HG02943 (cell line): ENCODE data around the gene ELOVL4.

ENCODE experiments used
- ATAC-seq: cut with Tn5 transposase; IDR thresholded peaks from one replicate; pipeline ENCODE4 v1.9.1; 2021; ENCODE audit warnings: mild to moderate bottlenecking, low read depth, moderate library complexity; ENCODE audit not compliant: unreplicated experiment

Gene ELOVL4

DNA sequence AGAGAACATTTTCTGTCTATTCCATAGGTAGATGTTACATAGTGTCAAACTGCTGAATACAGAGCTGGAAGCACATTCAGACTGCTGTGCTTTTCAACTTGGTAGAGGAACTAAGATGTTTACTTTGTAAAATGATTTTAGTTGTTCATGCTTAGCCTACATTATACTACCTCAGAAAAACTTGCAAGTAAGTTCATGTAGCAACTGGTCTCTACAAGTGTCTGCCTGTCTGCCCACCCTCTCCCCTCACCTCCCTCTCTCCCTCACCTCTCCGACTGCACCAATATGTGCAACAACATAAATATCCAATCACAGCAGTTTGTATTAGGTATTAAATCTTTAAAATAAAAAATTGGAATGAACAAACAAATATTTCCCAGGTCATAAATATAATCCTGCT, 25.3 kb downstream of the ELOVL4 start:
- no peak for ATAC-seq

DNA sequence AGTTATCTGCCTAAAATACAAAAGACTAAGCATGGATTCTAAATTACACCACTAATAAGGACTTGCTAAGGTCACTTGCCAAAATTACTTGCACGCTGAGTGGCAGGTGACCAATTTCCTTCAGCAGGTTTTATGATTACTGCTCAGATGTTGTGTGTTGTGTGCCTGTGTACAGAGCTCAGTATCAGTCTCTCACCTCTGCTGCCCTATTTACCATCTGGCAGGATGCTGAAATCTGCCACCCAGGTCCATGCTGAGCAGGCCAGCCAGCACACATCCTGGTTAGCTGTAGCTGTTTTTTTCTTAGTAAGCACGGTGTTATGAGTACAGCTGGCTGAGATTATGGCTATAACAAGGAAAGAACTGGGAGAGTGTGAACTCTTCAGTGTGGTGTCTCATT, 34.0 kb downstream of the ELOVL4 start:
- ATAC-seq, result no peak

DNA sequence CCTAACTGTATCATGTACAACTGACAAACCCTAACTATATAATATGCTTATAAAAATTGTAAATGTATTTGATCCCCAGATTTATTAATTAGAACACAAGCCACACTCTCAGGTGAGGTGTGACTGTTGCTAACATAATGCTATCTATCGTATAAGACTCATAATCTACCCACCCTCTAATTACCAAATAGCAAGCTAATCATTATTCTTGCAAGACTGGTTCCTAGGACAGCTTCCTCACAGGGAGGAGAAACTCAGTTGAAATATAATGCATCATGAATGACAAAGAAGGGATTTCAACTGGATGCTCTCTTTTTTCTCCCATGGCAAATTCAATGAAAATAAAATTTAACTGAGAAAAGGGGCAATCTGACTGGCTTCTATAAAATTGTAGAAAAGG, 35.4 kb downstream of the ELOVL4 start:
- no peak for ATAC-seq

DNA sequence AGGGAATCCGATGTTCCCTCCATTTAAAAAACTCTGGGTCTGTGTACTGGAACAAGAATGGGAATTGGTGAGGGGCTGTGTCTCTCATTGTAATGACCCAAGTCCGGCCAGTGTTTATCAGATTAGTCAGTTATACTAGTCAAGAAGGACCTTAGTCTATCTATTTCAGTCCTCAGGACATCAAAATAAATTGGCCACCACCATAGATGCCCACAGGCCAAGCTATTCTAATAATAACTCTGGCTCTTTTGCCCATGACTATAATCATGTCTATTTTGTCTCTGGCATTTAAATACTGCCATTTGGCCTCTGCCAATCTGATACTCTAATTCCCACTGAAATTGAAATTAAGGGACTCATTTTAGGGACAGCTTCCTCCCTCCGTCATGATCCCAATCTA, 37.8 kb downstream of the ELOVL4 start:
- ATAC-seq, result no peak

DNA sequence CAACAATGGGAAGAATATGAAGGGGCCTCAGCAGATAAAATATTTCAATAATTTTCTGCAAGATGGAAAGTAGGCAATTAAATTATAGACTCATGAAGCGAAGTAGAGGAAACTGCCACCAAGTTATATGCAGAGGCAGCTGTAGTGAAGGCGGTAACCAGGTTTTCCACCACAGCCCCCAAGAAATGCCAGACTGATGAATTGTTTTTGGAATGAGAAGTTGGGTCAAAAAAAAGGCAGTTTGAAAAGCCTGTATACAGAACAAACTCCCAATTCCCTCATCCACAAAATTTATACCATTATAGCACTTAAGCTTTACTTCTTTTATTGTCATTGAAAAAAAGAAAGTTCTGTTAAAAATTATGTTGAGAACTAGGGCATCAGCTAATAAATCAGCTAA, 45.3 kb downstream of the ELOVL4 start:
- ATAC-seq, result no peak

DNA sequence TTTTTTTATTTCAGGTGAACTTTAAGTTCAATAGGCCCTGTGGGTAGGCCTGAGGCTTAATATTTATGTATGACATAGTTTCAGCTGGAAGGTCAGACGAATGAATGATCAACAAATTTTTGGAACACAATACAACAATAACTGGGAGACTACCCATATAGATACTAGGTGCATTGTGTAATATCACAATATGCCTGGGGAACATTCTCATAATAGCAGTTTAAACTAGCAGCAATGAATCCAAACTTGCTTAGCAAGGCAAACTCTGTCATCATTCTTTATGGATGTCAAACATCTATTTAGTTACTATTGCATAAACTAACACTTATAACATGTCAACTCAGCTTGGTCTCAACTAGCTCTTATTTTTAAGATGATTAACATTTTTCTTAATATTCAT, 49.3 kb downstream of the ELOVL4 start:
- no peak for ATAC-seq

DNA sequence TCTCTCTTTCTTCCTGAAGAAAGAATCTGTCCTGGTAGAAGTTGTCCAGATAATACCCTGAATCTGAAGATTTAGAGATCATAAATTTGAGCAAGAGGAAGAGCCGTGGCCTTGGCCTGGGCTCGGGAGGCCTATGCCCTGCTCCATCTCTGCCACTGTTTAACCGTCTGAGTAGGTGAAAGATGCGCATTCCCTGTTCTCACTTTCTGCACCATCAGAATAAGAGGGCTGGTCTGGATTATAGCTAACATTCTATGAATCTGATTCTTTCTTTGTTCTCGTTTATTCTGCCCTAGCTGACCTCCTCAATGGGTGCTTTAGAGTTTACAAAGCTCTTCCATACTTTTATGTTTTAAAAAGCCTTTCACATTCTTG, 51.3 kb downstream of the ELOVL4 start:
- no peak for ATAC-seq

DNA sequence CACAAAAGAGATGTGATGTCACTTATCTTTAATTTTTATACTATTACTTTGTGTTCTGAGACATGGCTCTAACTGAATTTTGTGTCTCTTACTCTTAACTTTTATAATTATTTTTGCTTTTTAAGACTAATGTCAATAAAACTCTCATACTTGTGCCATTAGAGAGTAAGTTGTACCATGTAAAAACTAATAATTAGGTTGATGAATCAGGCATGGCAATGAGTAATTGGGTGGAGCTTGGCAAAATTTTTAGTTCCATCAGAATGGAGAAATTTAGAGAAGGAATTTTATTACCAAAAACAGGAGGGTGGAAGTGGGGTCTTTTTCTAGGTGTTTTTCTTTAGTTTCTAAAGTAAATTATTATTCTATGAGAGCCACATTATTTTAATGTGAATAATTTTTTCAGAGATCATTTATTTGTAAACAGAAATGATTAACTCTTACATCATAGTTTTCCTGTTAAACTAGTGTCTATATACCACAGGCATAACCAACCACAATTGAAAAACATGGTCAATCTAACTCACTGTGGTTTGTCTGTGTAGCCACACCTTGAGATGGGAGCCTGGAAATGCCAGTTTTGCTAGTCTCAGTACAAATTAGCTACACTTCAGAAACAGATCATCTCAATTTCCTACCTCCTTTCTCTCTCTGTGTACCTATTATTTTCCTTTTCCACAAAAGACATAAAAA, 51.8 kb downstream of the ELOVL4 start:
- ATAC-seq, result no peak

DNA sequence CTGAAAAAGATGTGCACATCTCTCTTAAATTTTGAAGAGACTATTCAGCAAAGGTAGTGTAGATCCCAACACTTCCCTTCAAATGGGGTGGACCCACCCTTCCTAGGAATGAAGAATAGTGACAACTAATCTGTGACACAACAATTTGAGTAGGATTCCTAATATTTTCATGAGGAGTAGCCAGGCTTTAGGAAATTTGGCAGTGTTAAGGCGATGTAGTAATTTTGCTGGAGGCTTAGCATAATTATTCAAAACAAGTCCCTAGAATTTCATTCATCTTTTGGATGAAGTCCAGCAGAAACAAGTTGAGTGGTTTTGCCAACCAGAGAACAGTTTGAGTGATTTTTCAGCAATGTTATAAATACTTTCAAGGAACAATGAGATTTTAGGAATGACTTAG, 52.4 kb downstream of the ELOVL4 start:
- ATAC-seq, result no peak

DNA sequence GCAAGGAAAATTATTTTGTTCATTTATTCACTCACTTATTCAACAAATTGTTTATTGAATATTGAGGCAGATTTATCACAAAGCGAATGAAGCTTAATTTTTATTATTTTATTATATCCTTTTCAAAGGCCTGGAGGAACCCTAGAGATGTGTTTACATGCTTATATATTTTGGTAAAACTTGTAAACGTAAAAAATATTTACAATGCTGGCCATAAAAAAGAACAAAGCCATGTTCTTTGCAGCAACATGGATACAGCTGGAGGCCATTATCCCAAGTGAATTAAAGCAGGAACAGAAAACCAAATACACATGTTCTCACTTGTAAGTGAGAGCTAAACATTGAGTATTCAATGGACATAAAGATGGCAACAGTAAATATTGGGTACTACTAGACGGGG, 58.8 kb downstream of the ELOVL4 start:
- ATAC-seq, result no peak

DNA sequence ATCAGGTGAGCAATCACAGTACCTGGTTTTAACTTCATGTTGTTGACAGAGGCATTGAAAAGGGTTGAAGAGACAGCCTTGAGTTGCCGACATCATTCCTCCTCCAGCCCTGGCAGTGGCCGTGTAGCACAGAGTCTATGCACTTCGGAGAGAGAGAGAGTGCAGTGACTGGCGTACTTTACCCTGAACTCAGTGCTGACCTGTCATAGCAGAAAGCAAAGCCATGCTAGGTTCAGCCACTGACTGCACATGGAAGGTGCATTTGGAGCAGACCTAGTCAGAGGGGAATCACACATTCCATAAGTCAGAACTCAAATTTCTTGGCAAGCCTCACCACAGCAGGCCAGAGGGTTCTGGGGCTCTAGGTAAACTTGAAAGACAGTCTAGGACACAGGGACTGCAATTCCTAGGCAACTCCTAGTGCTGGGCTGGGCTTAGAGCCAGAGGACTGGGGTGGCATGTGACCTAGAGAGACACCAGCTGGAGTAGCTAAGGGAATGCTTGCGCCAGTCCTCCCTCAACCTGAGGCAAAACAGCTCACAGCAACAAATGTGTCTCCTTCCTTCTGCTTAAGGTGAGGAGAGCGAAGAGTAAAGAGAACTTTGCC, 69.1 kb downstream of the ELOVL4 start:
- no peak for ATAC-seq

DNA sequence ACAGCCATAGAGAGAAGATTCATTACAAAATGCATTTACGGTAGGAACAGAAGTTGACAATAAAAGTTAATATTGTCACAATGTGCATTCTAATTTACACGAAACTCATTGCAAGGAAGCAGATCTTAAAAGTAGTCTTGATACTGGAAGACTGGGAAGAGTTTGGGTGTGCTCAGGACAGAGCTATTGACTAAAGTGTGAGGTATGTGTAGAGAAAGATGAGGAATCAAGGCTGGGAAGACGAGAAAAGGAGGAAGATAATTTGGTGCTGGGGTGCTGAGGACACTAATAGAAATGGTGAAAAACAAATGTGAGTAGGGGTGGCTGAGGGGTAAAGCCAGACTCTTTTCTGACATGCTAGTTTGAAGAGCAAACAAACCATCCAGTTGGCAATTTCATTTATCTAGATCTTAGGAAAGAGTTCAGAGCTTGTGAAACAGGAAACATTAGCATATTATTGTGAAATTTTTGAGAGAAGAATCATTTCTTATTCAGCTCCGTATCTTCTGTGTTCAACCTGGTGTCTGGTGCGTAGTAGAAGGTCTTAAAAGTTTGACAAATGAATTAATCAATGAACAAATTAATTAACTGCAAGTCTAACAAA, 72.7 kb downstream of the ELOVL4 start:
- no peak for ATAC-seq

DNA sequence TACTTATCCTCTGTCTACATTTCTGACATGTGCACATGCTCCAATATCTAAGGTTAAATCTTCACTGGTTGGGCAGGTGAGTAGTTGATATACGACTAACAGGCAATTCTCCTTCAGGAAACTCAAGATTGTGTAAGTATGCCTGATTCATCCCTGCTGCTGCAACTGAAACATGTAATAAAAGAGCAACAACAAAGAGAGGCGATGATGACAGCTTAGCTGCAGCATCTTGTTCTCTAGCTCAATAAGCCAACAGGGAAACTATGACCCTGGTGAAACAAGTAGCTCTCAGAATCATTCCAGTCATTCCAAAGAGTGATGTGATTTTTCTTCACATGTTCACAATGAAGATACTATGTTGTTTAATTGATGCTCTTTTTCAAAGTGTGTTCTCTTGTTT, 74.4 kb downstream of the ELOVL4 start:
- no peak for ATAC-seq

DNA sequence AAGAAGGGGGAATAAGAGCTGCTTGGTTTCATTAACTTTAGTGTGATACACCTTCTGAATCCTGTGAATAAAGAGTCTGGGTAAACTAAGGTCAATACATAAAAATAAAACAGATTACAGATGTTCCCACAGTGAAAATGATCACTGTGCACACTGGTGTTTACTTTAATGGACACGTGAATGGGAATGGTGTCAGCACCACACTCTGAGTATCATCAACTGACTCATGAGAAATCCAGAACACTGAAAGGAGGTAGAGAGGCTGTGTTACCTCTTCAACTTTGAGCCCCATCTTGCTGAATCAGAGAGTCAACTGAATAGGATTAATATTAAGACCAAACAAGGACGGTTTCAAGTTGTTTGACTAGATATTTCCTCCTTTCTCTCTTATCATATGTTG, 75.0 kb downstream of the ELOVL4 start:
- ATAC-seq, result no peak

DNA sequence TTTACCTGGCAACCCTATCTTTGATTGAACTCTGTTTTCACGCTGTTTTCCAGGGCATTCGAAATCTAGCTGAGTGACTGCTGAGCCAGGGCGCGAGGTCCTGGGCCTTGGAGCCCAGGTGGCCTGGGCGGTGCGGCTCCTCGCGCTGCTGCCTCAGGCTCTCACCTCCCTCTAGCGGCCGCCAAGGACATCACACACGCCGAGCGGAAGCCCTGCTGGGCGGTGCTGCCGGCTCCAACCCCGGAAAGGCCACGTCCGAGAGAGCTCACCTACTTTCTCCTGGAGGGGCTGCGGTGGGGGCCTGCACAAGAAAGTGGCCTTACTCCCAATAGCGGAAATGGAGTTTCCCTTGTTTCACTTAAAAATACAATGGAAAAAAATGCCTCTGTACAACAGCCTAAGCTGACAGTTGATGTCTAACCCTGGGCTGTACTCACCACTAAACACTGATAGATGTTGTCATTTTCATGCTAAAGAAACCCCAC, 77.7 kb downstream of the ELOVL4 start:
- ATAC-seq, result peak; percentile 100

DNA sequence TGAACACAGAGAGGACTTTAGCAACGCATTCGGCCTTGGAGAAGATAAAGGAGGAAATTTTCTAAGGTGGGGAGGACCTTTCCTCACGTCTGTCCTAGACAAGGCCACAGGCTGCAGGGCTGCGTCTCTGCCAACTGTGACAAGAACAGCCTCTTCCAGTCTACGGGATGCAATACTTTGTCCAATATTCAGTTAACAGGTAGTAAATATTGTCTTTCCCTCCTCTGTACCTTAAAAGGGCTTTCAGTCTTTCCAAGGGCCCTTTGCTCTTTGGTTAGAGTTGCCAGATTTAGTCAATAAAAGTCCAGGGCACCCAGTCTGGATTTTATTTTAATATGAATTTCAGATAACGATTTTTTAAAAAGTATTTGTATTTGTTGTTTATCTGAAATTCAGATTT, 78.2 kb downstream of the ELOVL4 start:
- ATAC-seq, result no peak

DNA sequence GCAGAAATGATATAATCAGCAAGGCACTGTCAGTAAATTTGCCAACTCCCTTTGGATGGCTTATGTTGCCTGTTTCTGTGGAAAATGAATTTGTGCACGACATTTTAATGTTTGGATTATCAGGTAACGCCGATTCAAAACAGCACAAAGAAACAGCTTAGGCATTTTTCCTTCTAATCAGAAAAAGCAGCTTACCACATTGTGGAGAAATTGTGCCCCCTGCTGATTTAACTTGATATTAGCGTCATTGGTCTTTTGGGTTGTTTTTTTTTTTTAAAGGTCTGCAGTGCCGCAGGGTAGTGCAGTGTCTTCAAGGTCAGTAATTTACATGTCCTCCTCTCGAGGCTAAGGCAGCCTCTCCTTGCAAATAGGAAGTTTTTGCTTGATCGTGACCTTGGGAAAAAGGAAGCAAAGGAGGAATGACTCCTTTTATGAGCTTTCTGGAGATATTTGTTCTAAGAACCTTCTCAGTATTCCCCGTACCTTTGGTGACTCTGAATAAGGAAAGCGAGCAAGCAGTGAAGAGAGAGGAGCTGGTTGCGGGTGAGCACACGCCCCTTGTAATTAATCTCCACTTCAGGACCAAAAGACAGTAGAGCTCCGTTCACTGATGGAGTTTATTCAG, 79.1 kb downstream of the ELOVL4 start:
- ATAC-seq, result no peak
